ENCODE data around the gene UACA. TPM values are rescaled to one million over a fixed set of nuclear protein-coding genes. Genes with fewer than 3 reads are reported as not detected.

Gene UACA
- 41.1 and 44.5 TPM in 2 replicates for total RNA-seq

GRCh38 chr15:70763120-70763949, at the start of gene UACA:
UACA (minus strand) TSS chr15:70763558; CDS start chr15:70763407, 151 bp downstream.

Other genes with a start within 250 kb of the UACA start
- gene LARP6, start 90.6 kb upstream of the UACA start, total RNA-seq = 65.8 and 133 TPM in 2 replicates
- gene THAP10, start 128.9 kb upstream of the UACA start, total RNA-seq = 1.5 and 3.0 TPM in 2 replicates
- gene LRRC49, start 129.3 kb upstream of the UACA start, total RNA-seq = 2.7 and 6.0 TPM in 2 replicates